ENCODE data around the gene PAGE2B. TPM values are rescaled to one million over a fixed set of nuclear protein-coding genes. Genes with fewer than 3 reads are reported as not detected.

PAGE2B gene, protein sequence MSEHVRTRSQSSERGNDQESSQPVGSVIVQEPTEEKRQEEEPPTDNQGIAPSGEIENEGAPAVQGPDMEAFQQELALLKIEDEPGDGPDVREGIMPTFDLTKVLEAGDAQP
- total RNA-seq (2022; extraction: Qiagen RNA extraction) = not detected in 5 replicates

DNA sequence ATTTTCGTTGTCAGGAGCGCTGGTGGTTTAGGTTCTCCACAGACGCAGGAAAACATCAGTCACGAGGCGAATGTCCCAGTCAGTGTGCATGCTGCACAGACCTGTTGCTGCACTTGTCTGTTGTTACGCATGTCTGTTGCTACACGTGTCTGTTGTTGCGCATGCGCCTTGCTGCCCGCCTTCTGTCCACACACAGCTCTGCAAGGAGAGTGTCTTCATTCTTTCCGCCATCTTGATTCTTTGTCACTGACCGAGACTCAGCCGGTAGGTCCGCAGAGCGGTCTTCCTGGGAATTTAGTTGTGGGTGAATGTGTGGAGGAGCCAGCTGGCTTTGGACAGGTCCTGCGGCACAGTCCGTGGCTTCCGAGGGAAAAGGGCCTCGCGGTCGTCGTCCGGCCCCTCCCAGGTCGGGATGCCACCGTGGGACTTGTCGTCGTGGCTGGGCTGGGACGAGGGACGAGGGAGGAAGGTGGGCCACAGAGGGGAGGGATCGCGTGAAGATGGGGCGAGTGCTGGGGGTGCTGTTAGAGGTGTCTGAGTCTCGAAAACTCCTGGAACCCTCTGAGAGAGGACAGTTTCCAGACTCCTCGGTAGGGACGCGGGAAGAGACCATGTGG is at the start of gene PAGE2B:
Gene PAGE2B (plus strand): TSS at position 180 of the 617 bp plus-strand sequence. CDS start 1,012 bp downstream, outside the sequence.

DNA sequence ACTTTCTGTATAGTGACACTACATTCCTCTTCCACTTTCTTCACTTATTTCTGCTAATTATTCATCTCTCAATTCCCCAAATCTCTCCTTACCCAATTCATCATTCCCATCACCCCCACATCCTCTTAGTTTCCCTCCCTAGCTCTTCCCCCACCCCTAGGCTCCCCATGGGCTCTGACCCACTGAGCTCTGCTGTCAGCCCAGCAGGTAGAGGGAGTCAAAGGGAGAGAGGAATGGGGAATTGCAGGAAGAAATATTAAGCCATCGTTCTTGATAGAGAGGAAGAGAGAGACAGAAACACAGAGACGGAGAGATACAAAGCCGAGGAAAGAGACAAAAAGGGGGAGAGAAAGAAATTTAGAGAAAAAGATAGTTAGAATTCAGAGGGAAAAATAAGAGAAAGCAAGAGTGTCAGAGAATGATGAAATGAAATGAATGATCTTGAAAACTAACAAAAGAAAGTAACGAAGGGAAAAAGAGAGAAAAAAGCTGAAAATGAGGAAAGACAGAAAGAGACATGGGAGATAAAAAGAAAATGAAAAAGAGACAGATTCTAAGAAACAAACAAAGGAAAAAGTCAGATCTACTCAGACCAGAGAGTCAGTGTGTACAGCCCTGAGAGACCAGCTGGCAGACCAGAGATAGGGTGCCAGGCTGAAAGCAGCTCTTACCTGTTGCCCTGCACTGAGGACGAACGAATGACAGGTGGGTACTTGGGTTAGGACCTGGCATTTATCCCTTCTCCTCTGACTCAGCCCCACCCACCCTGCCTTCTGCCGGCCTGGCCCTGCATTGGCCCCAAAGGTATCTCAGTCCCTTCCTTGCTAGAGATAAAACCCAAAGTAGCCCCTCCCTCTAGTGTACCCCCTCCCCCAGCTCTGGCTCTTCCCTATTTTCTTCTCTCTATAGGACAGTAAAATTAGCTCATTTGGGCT is 44.3 kb upstream of the PAGE2B start, which contains the start of gene ALAS2:
Gene ALAS2 (minus strand): TSS at position 707 of the 935 bp plus-strand sequence. CDS start 4,977 bp downstream, outside the sequence.

DNA sequence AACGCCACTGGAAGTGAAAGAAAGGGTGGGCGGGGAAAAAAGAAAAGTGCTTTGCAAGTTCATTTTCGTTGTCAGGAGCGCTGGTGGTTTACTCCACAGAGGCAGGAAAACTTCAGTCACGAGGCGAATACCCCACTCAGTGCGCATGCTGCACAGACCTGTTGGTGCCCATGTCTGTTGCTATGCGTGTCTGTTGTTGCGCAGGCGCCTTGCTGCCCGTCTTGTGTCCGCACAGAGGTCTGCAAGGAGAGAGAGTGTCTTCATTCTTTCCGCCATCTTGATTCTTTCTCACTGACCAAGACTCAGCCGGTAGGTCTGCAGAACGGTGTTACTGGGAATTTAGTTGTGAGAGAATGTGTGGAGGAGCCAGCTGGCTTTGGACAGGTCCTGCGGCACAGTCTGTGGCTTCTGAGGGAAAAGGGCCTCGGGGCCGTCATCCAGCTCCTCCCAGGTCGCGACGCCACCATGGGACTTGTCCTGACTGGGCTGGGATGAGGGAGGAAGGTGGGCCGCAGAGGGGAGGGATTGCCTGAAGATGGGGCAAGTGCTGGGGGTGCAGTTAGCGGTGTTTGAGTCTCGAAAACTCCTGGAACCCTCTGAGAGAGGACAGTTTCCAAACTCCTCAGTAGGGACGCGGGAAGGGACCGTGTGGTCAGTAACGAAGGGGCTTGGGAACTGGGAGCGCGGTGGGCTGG is 14.1 kb downstream of the PAGE2B start, which contains the start of gene PAGE2:
Gene PAGE2 (plus strand): TSS at position 224 of the 695 bp plus-strand sequence. CDS start 1,003 bp downstream, outside the sequence.

Other genes with a start within 250 kb of the PAGE2B start
- gene TRO, start 154.2 kb upstream of the PAGE2B start, total RNA-seq (2022; extraction: Qiagen RNA extraction) = 0.54 to 0.87 TPM (median 0.71 TPM) in 5 replicates
- 0.07 to 0.15 TPM (median 0.10 TPM) in 3 of 5 replicates, not detected in the others for gene PFKFB1, start 80.8 kb upstream of the PAGE2B start, total RNA-seq (2022; extraction: Qiagen RNA extraction)
- gene APEX2, start 74.7 kb upstream of the PAGE2B start, total RNA-seq (2022; extraction: Qiagen RNA extraction) = 23.6 to 30.7 TPM (median 29.1 TPM) in 5 replicates
- not detected in 5 replicates for gene ALAS2, start 44.1 kb upstream of the PAGE2B start, total RNA-seq (2022; extraction: Qiagen RNA extraction)
- not detected in 5 replicates for gene PAGE2, start 14.0 kb downstream of the PAGE2B start, total RNA-seq (2022; extraction: Qiagen RNA extraction)
- not detected in 5 replicates for gene PAGE5, start 145.3 kb downstream of the PAGE2B start, total RNA-seq (2022; extraction: Qiagen RNA extraction)
- gene PAGE3, start 189.9 kb downstream of the PAGE2B start, total RNA-seq (2022; extraction: Qiagen RNA extraction) = not detected in 5 replicates

All from A549 treated with dexamethasone at 1 μM for 4 hours (cell line).